H1 (cell line): ENCODE measurements around the gene CENPF. TPM values are rescaled to one million over a fixed set of nuclear protein-coding genes. Genes with fewer than 3 reads are reported as not detected.
A peak's percentile ranks its signal among the peaks of the same experiment; 100 is the strongest.

Experiments used
- CHD1 ChIP-seq: IDR thresholded peaks from 2 replicates; pipeline ENCODE4 v1.6.1; 2012; ENCODE audit warnings: low read depth, low read length, improper control_type of control experiment
- CHD7 ChIP-seq: fragments of 300-600 bp; sonication (generic); IDR thresholded peaks from 2 replicates; pipeline ENCODE4 v1.7.1; 2012; ENCODE audit warnings: low read length, moderate library complexity, mild to moderate bottlenecking, inconsistent platforms; ENCODE audit not compliant: insufficient replicate concordance
- JUND ChIP-seq: IDR thresholded peaks from 2 replicates; pipeline ENCODE4 v1.6.1; 2011; ENCODE audit warnings: mild to moderate bottlenecking, improper control_type of control experiment, low read length
- RAD21 ChIP-seq, 2 experiments: IDR thresholded peaks in 1 of 2; conservative IDR thresholded peaks in 1 of 2; 2 replicates each; pipeline ENCODE4 v1.6.1; 2011; ENCODE audit warnings: low read depth in 2 of 2, low read length in 2 of 2, improper control_type of control experiment in 1 of 2, inconsistent platforms in 1 of 2, mild to moderate bottlenecking in 1 of 2, moderate library complexity in 1 of 2
- SP2 ChIP-seq: IDR thresholded peaks from 2 replicates; pipeline ENCODE4 v1.6.1; 2012; ENCODE audit warnings: mild to moderate bottlenecking, low read length, inconsistent platforms
- polyA plus RNA-seq, 7 experiments: library from polyadenylated mRNA; depleted of rRNA in 3 of 7; stranded (reverse) in 5 of 7; unstranded in 2 of 7; fragments of >200 nt in 5 of 7; fragments of 200-250 nt in 2 of 7; gene quantifications; 1 replicate in 5 of 7; 2 replicates in 1 of 7; 4 replicates in 1 of 7; pipeline versions ENCODE4 v1.2.1 to v1.2.3, GENCODE V29; 2011 to 2013; ENCODE audit warnings: missing spikeins in 2 of 7, mixed read lengths in 2 of 7
- total RNA-seq: library from RNA; stranded (reverse); fragmentation: NEBNext Ultra II Directional; extraction: Animal tissue kit (Norgen Biotek cat#: 25700); gene quantifications from 2 replicates; pipeline ENCODE4 v1.2.1, GENCODE V29; 2021

Gene CENPF
- total and polyA plus RNA-seq, 2 of the 8 experiments (the other 6 are each of a cell fraction or from before 2014, with no cell fraction given) = 13.7 to 170 TPM

- TF ChIP-seq RAD21 (IDR thresholded peaks at IDR 0.05 in 1 of 2, conservative IDR thresholded peaks at IDR 0.05 in 1 of 2; ENCODE audit: low read depth in 2 of 2, low read length in 2 of 2) (peak; percentile 83 to 91), CHD1 (no peak), SP2 (no peak), JUND (no peak), CHD7 (no peak)
Measured at GRCh38 chr1:214584805-214585766, 17.9 kb upstream of the CENPF start (continued).
